GM23248 (cell line): ENCODE measurements around the gene FOXG1.

Source experiments
- EZH2 ChIP-seq: fragments of 200-600 bp; sonication (generic); IDR thresholded peaks from 2 replicates; pipeline ENCODE4 v1.6.1; 2018; ENCODE audit warnings: antibody characterized with exemption, mild to moderate bottlenecking; ENCODE audit not compliant: insufficient read depth, poor library complexity, severe bottlenecking
- EZH2phosphoT487 ChIP-seq: fragments of 200-600 bp; sonication (generic); IDR thresholded peaks from 2 replicates; pipeline ENCODE4 v1.6.1; 2018; ENCODE audit warnings: antibody characterized with exemption, moderate library complexity, mild to moderate bottlenecking, low read depth; ENCODE audit not compliant: insufficient read depth

DNA sequence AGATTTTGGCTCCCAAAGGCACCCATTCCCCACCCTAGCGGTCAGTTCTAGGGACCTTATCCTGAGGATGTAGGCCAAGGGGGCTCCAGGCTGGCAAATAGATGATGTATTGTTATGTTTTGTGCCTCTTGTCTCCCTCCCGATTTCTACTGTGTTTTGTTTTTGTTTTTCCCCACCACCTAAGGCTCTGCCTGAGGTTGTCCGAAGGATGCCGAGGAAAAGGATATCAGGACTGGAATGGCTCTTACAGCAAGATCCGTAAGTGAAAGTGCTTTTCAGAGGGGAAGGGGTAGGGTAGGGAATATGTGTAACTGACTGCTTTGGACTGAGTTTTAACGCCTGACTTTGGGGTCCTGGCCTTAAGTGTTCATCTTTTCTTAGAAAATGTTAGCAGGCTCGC, 6.6 kb downstream of the FOXG1 start:
- TF ChIP-seq EZH2 = no peak
- TF ChIP-seq EZH2phosphoT487 = 0 out of 2 replicates have a peak, but pooled peaks have one; percentile 9
